GM19328 (cell line): ENCODE data around the gene VAV2.
"Not testable (repeated sequence)": the region's sequence is repeated elsewhere in the genome, so short reads cannot be mapped to it uniquely, and the experiment has no call there.

Experiments
- ATAC-seq: cut with Tn5 transposase; IDR thresholded peaks from one replicate; pipeline ENCODE4 v1.9.1; 2021; ENCODE audit warnings: mild to moderate bottlenecking, moderate library complexity; ENCODE audit not compliant: unreplicated experiment

The VAV2 gene

GRCh38 chr9:133919253-133920115 is 72.6 kb downstream of the VAV2 start:
- ATAC-seq, result no peak

- no peak for ATAC-seq
Observed at GRCh38 chr9:133918111-133918813, 73.9 kb downstream of the VAV2 start.

GRCh38 chr9:133917375-133917774 is 74.7 kb downstream of the VAV2 start:
- no peak for ATAC-seq

GRCh38 chr9:133916159-133916541 is 76.0 kb downstream of the VAV2 start:
- no peak for ATAC-seq

- no peak for ATAC-seq
Observed at GRCh38 chr9:133915534-133916158, 76.5 kb downstream of the VAV2 start.

- no peak for ATAC-seq
Observed at GRCh38 chr9:133914442-133915342, 77.4 kb downstream of the VAV2 start.

GRCh38 chr9:133913571-133914369 is 78.4 kb downstream of the VAV2 start:
- no peak for ATAC-seq

GRCh38 chr9:133910855-133911514 is 81.1 kb downstream of the VAV2 start:
- no peak for ATAC-seq

GRCh38 chr9:133906932-133907910 is 84.9 kb downstream of the VAV2 start:
- ATAC-seq, result no peak

- no peak for ATAC-seq
Observed at GRCh38 chr9:133906218-133906617, 85.9 kb downstream of the VAV2 start.

- no peak for ATAC-seq
Observed at GRCh38 chr9:133905493-133905892, 86.6 kb downstream of the VAV2 start.

- ATAC-seq, result no peak
Observed at GRCh38 chr9:133904346-133905090, 87.6 kb downstream of the VAV2 start.

- no peak for ATAC-seq
Observed at GRCh38 chr9:133901184-133901835, 90.8 kb downstream of the VAV2 start.

GRCh38 chr9:133897675-133898074 is 94.4 kb downstream of the VAV2 start:
- ATAC-seq, result no peak

GRCh38 chr9:133896007-133896406 is 96.1 kb downstream of the VAV2 start:
- not testable (repeated sequence) for ATAC-seq

GRCh38 chr9:133895335-133895734 is 96.8 kb downstream of the VAV2 start:
- ATAC-seq, result no peak
